Measurements from ENCODE around the gene CDH4. TPM values are rescaled to one million over a fixed set of nuclear protein-coding genes. Genes with fewer than 3 reads are reported as not detected.
"Not testable (repeated sequence)": the region's sequence is repeated elsewhere in the genome, so short reads cannot be mapped to it uniquely, and the experiment has no call there.

The CDH4 gene
- total RNA-seq, 1 donor from 2014 or later = 2.9 TPM

DNA sequence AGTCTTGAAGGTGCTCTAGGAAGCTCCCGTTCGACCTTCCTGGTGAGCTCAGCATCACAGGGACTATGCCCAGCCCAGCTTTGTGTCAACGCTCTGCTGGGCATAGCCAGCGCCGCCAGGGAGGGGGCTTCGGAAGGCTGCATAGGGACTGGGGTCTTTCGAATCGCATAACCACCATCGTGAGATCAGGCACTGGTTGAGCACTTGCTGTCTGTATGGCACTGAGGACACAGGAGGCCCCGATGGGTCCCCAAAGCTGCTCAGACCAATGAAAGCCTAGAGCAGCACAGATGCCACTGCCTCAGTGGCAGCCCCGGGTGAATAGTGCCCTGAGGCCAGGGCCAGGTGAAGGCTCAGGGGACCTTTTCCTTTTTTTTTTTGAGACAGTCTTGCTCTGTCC, 716.9 kb downstream of the CDH4 start:
- H3K36me3 Mint-ChIP-seq = peaks cover 20% of the 10 kb centered on the region
- Histone ChIP-seq H3F3A (ENCODE audit: low read depth) (peaks cover 9% of the 10 kb centered on the region), H3K36me3 (no peaks in the 10 kb centered on the region), H3K79me2 (ENCODE audit: low read depth) (no peaks in the 10 kb centered on the region), H3K4me2 (no peak overlapping the region), H3K9ac (no peak overlapping the region), H2AFZ (replicated peaks) (no peak overlapping the region), H3K4me1 (no peaks in the 10 kb centered on the region), H3K4me3 (no peak overlapping the region), H3K27me3 (no peaks in the 10 kb centered on the region), H4K20me1 (ENCODE audit: low read depth) (peaks cover 3% of the 10 kb centered on the region), H3K9me3 (ENCODE audit: low read depth) (no peaks in the 10 kb centered on the region), H3K27ac (no peak overlapping the region)
- H3K27ac Mint-ChIP-seq = no peak overlapping the region
- TF ChIP-seq EZH2phosphoT487 (IDR thresholded peaks at IDR 0.05) (no peak), EZH2 (IDR thresholded peaks at IDR 0.05) (no peak)
- TF ChIP-seq, protein P1, sequence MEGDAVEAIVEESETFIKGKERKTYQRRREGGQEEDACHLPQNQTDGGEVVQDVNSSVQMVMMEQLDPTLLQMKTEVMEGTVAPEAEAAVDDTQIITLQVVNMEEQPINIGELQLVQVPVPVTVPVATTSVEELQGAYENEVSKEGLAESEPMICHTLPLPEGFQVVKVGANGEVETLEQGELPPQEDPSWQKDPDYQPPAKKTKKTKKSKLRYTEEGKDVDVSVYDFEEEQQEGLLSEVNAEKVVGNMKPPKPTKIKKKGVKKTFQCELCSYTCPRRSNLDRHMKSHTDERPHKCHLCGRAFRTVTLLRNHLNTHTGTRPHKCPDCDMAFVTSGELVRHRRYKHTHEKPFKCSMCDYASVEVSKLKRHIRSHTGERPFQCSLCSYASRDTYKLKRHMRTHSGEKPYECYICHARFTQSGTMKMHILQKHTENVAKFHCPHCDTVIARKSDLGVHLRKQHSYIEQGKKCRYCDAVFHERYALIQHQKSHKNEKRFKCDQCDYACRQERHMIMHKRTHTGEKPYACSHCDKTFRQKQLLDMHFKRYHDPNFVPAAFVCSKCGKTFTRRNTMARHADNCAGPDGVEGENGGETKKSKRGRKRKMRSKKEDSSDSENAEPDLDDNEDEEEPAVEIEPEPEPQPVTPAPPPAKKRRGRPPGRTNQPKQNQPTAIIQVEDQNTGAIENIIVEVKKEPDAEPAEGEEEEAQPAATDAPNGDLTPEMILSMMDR (IDR thresholded peaks at IDR 0.05) = no peak
- no peaks in the 10 kb centered on the region for H3K27me3 Mint-ChIP-seq (ENCODE audit: insufficient read depth, low read depth)
- no peak overlapping the region for H3K4me3 Mint-ChIP-seq
- H3K4me1 Mint-ChIP-seq = peaks cover 4% of the 10 kb centered on the region
- no peak for DNase-seq (ENCODE audit: low spot score)
- H3K9me3 Mint-ChIP-seq = no peaks in the 10 kb centered on the region

DNA sequence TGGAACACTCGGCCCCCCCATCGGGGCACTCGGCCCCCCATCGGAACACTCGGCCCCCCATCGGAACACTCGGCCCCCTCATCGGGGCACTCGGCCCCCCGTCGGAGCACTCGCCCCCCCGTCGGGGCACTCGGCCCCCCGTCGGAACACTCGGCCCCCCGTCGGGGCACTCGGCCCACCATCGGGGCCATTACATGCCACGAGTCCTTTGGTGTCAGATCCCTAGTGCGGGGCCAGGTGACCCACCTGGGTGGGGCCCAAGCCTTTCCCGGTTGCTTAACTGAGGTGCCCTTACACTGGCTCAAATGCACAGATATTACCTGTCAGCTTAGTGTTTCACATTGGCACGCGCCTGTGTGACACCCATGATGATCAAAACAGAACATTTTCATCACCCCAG, 717.7 kb downstream of the CDH4 start:
- peaks cover 4% of the 10 kb centered on the region for H3F3A ChIP-seq (ENCODE audit: low read depth)
- no peaks in the 10 kb centered on the region for H3K9me3 Mint-ChIP-seq
- H3K4me2 ChIP-seq = no peak overlapping the region
- no peak overlapping the region for H3K4me3 ChIP-seq
- no peak overlapping the region for H2AFZ ChIP-seq (replicated peaks)
- H3K27me3 Mint-ChIP-seq (ENCODE audit: insufficient read depth, low read depth) = no peaks in the 10 kb centered on the region
- H3K4me3 Mint-ChIP-seq = no peak overlapping the region
- H3K4me1 Mint-ChIP-seq = peaks cover 4% of the 10 kb centered on the region
- H3K9ac ChIP-seq = no peak overlapping the region
- peaks cover 1% of the 10 kb centered on the region for H4K20me1 ChIP-seq (ENCODE audit: low read depth)
- TF ChIP-seq, protein P1 (IDR thresholded peaks at IDR 0.05) = no peak
- TF ChIP-seq EZH2phosphoT487 (IDR thresholded peaks at IDR 0.05) (no peak), EZH2 (IDR thresholded peaks at IDR 0.05) (no peak)
- H3K36me3 Mint-ChIP-seq = peaks cover 23% of the 10 kb centered on the region
- H3K9me3 ChIP-seq (ENCODE audit: low read depth) = no peaks in the 10 kb centered on the region
- H3K27me3 ChIP-seq = no peaks in the 10 kb centered on the region
- no peak overlapping the region for H3K27ac Mint-ChIP-seq
- no peak overlapping the region for H3K27ac ChIP-seq
- H3K79me2 ChIP-seq (ENCODE audit: low read depth) = no peaks in the 10 kb centered on the region
- H3K4me1 ChIP-seq = no peaks in the 10 kb centered on the region
- DNase-seq (ENCODE audit: low spot score) = no peak
- H3K36me3 ChIP-seq = peaks cover 2% of the 10 kb centered on the region

DNA sequence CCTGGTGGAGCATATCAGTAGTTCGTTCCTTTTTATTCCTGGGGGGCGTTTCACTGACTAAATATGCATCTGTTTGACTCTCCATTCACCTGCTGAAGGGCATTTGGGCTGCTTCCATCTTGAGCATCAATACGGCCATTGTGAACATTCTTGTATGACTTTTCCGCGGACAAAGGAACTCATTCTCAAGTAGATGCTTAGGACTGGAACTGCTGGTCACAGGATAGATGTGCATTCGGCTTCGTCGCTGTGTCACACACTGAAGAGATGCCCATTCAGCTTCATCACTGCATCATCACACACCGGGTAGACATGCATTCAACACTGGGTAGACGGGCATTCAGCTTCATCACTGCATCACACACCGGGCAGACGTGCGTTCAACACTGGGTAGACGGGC, 718.3 kb downstream of the CDH4 start:
- peaks cover 3% of the 10 kb centered on the region for H3K36me3 ChIP-seq
- Mint-ChIP-seq H3K4me3 (no peak overlapping the region), H3K27ac (no peak overlapping the region), H3K36me3 (peaks cover 24% of the 10 kb centered on the region), H3K27me3 (ENCODE audit: insufficient read depth, low read depth) (no peaks in the 10 kb centered on the region), H3K4me1 (peaks cover 4% of the 10 kb centered on the region), H3K9me3 (no peaks in the 10 kb centered on the region)
- H4K20me1 ChIP-seq (ENCODE audit: low read depth) = no peaks in the 10 kb centered on the region
- H3K79me2 ChIP-seq (ENCODE audit: low read depth) = no peaks in the 10 kb centered on the region
- no peak overlapping the region for H3K27ac ChIP-seq
- no peak for DNase-seq (ENCODE audit: low spot score)
- no peaks in the 10 kb centered on the region for H3K27me3 ChIP-seq
- no peaks in the 10 kb centered on the region for H3F3A ChIP-seq (ENCODE audit: low read depth)
- no peak for TF ChIP-seq EZH2phosphoT487 (IDR thresholded peaks at IDR 0.05)
- TF ChIP-seq EZH2 (IDR thresholded peaks at IDR 0.05) = no peak
- TF ChIP-seq, protein P1 (IDR thresholded peaks at IDR 0.05) = no peak
- peaks cover 2% of the 10 kb centered on the region for H3K4me1 ChIP-seq
- H3K4me3 ChIP-seq = no peak overlapping the region
- H3K9me3 ChIP-seq (ENCODE audit: low read depth) = no peaks in the 10 kb centered on the region
- H2AFZ ChIP-seq (replicated peaks) = no peak overlapping the region
- no peak overlapping the region for H3K4me2 ChIP-seq
- H3K9ac ChIP-seq = no peak overlapping the region

GRCh38 chr20:61971595-61971994, 719.5 kb downstream of the CDH4 start:
- not testable (repeated sequence) for H3K9ac ChIP-seq; H4K20me1 ChIP-seq (ENCODE audit: low read depth); DNase-seq (ENCODE audit: low spot score); H3K9me3 Mint-ChIP-seq; H3K4me1 ChIP-seq; H3K27me3 Mint-ChIP-seq (ENCODE audit: insufficient read depth, low read depth); H3K9me3 ChIP-seq (ENCODE audit: low read depth); H3F3A ChIP-seq (ENCODE audit: low read depth); H3K27me3 ChIP-seq; H3K4me1 Mint-ChIP-seq; H3K27ac Mint-ChIP-seq; H3K4me3 ChIP-seq; H3K79me2 ChIP-seq (ENCODE audit: low read depth); H3K4me3 Mint-ChIP-seq; H3K27ac ChIP-seq; H3K36me3 ChIP-seq; H2AFZ ChIP-seq (replicated peaks); H3K4me2 ChIP-seq
- H3K36me3 Mint-ChIP-seq = peaks cover 25% of the 10 kb centered on the region

Measured in neural progenitor cell (in vitro differentiated cells).